HG03095 (cell line): ENCODE data around the gene SLMAP.
"Not testable (repeated sequence)": the region's sequence is repeated elsewhere in the genome, so short reads cannot be mapped to it uniquely, and the experiment has no call there.

Experiments used
- ATAC-seq: cut with Tn5 transposase; IDR thresholded peaks from one replicate; pipeline ENCODE4 v1.9.1; 2021; ENCODE audit warnings: moderate library complexity; ENCODE audit not compliant: unreplicated experiment

The SLMAP gene

DNA sequence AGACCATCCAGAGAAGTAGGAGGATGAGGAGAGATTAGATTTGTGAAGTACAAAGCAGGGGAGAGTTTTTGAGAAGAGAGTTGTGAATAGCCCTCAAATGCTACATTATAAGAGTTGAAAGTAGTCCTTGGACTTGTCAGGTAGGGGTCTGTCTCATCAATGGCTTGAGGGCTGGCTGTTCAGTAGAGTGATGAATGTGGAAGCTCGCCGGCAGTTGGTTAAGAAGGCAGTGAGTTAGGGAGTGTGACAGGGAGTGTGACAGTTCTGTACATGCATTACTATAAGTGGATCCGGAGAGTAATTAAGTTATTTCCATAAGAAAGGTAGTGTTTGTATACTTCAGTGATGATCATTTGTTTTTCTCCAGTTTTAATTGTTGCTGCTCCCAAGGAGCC, 32.5 kb downstream of the SLMAP start:
- no peak for ATAC-seq

DNA sequence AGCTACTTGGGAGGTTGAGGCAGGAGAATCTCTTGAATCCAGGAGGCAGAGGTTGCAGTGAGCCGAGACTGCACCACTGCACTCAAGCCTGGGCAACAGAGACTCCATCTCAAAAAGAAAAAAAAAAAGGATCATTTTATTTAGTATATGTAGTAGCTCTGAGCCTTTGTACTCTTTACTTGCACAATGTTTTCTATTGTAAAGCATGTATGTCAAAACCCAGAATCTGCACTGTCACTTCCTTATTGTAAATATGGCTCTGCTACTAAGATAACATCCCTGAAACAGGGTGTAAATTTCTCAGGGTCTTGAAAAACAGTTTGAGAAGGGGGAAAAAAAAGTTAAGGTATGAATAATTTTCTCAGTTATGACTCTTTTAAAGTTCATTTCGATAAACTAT, 35.1 kb downstream of the SLMAP start:
- no peak for ATAC-seq

DNA sequence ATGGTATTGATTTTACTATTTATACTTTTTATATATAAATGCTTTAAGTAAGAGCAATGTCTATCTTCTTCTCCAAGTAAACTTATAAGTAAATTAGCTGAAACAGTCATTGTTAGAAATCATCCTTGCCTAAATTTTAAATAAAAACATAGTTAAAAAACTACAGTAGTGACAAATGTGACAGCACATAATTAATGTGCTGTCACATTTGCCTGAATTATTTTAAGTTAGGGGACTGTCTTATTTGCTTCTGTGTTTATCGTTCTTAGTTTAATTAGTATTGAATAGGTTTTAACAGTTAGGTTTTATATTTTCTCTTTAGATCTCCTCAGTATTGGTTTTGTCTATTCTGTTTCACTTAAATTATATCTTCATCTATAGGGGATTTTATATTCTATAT, 36.1 kb downstream of the SLMAP start:
- no peak for ATAC-seq

DNA sequence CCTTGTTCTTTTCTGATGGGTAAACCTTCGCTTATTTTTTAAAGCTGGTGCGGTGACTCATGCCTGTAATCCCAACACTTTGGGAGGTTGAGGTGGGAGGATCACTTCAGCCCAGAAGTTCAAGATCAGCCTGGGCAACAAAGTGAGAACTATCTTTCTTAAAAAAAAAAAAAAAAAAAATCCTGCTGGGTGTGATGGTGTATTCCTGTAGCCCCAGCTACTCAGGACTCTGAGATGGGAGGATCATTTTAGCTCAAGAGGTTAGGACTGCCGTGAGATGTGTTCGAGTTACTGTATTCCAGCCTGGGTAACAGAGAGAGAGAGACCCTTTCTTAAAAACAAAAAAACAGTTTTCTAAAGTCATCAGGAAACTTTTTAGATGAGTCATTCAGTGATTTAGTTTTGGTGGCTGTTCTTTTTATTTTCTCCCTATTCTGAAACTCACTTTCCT, 37.7 kb downstream of the SLMAP start:
- ATAC-seq: no peak

DNA sequence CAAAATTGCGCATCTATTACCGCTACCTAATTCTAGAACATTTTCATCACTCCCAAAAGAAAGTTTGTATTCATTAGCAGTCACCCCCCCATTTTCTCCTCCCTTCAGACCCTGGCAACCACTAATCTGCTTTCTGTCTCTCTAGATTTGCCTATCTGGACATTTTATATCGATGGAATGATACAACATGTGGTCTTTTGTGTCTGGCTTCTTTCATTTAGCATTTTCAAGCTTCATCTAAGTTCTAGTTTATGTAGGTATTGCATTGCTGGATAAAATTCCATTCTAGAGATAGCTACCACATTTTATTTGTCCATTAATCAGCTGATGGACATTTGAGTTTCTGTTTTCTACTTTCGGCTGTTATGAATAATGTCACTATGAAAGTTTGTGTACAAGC, 38.4 kb downstream of the SLMAP start:
- no peak for ATAC-seq

DNA sequence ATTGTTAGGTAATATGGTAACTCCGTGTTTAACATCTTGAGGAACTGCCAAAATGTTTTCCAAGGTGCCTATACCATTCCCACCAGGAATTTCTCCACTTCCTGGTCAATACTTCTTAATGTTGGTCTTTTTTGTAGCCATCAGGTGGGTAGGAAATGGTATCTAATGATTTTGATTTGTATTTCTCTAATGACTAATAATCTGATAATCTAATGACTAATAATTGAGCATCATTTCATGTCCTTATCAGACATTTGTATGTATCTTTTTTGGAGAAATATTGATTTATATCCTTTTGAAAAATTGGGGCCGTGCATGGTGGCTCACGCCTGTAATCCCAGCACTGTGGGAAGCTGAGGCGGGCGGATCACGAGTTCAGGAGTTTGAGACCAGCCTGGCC, 38.8 kb downstream of the SLMAP start:
- no peak for ATAC-seq

DNA sequence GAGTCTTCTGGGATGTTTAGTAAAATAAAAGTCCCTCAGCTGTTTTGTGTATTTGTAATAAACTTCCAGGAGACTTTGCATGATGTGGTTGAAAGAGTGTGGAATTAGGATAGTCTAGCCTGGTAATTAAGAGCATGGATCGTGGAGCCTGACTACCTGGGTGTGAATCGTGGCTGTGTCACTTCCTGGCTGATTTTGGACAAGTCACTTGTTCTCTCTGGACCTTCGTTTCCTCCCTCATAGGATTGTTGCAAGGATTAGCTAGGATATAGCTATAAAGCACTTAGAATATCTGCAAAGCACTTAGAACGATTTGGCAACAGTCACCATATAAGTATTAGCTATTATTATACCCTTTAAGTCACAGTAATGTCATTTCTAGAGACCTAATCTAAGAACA, 40.2 kb downstream of the SLMAP start:
- ATAC-seq: no peak

DNA sequence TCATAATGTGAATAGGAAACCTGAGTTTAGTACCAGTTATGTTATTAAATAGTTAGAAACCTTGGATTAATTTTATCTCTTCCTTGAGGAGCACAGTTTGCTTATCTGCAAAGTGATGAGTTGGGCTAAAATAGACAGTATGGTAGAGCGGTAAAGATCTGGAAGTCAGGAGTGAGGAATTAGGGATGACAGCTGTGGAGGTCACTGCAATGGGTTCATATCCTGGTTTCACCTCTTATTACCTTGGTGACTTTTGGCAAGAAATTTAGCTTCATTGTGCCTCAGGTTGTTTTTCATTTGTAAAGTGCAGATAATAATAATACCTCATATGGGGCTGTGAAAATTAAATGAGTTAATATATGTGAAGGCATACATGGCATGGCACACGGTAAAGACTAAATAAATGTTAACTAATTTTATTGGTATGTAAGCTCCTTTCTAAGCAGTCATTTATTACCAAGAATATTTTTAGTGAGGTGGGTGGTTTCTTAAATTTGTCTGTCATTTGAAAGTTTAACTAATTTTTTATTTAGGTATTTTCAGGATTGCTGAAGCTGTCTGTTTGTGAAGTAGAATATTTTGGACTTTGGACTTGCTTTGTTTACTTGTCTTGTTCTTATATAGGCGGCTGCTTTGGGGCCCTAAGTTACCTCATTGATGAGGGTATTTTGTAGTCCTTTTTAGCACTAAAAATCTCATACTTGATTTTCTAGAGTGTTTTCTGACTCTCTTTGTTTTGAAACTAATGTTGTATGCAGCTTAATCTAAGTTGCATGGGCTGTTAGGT, 41.8 kb downstream of the SLMAP start:
- no peak for ATAC-seq

DNA sequence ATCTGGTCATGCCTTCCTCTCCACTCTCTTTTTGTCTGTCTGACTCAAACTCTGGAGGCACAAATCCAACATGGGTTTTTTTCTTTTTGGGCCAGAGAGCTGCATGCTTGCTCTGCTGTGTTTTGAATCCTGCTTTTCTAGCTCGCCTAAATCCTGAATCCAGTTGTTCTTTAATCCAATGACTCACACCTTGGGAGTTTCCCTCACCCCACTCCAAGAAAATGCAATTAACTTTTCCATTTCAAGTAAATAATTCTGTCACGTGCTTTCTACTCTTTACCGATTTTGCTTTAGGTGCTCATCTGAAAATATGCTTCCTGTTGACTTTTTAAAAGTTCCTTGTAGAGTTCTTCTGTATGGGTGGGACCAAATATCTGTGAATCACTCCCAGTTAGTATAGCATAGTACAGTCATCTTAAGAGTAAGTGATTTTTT, 47.6 kb downstream of the SLMAP start:
- ATAC-seq: no peak

DNA sequence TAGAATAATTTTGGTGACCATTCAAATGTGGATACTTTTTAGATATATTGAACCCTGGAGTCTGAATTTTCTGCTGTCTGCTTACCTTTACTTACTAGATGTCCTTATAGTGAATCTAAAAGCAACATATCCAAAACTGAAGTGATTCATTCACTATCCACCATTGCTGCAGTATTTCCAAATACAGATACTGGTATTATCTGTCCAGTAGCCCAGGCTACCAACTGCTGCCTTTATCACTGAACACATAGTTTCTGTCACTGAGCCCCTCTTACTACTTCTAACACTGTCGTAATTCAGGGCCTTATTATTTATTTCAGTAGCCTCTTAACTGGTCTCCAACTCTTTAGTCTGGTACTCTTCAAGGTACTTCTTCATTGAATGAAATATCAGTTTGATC, 49.2 kb downstream of the SLMAP start:
- ATAC-seq: no peak

DNA sequence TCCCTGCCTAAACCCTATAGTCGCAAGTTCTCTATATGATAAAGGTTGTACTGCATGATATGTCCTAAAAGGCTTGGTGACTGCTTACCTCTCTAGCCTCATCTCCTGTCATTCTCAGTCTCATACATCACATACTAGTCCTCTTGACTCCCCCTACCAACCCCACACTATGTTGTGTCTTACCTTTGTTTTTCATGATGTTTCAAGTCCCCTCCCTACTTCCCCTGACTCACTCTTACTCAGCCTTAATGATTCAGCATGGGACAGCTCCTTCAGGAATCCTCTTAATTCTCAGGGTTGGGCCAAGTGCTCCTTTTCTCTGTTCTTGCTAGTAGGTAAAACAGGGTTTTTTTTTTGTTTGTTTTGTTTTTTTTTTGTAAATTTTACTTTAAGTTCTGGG, 49.6 kb downstream of the SLMAP start:
- ATAC-seq: no peak

DNA sequence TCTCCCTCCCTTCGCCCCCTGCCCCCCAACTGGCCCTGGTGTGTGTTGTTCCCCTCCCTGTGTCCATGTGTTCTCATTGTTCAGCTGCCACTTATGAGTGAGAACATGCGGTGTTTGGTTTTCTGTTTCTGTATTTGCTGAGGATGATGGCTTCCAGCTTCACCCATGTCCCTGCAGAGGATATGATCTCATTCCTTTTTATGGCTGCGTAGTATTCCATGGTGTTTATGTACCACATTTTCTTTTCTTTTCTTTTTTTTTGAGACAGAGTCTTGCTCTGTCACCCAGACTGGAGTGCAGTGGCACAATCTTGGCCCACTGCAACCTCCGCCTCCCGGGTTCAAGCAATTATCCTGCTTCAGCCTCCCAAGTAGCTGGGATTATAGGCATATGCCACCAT, 50.1 kb downstream of the SLMAP start:
- not testable (repeated sequence) for ATAC-seq

DNA sequence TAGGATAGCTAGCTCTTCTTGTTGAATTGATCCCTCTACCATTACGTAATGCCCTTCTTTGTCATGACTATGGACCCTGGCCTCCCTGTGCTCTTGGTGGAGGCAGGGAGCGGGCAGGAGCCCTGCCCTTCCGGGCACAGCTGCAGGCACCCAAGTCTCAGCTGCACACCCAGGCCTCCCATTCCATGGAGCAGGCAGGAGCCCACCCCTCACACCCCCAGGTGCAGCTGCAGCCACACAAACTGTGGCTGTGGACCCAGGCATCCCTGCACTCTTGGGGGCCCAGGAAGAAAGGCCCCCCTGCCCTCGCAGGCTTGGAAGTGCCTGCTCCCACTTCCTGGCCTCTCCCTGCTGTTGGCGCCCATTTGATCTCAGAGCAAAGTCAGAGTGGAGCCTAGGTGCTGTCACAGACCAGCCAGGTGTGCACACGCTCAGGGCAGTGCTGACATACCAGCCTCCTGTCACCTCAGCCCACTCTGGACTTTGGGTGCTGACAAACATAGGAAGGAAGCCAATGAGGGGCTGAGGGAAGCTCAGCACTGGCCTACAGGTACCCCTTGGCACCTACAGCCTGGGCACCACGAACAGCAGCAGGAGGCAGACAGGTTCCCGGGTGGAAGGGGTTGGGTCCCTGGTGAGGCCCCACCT, 53.0 kb downstream of the SLMAP start:
- ATAC-seq: no peak

DNA sequence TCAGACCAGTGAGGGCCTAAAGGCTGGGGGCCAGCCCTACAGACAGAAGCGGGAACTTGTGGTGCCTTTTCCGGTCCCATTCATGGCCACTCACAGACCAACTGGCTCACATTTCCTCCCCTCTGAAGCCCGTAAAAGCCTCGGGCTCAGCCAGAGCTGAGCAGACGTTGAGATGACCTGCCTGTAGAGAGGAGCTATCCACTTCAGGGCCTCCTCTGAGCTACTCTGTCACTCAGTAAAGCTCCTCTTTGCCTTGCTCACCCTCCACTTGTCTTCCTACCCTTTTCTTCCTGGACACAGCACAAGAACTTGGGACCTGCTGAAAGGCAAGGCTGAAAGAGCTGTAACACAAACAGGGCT, 53.5 kb downstream of the SLMAP start:
- no peak for ATAC-seq

DNA sequence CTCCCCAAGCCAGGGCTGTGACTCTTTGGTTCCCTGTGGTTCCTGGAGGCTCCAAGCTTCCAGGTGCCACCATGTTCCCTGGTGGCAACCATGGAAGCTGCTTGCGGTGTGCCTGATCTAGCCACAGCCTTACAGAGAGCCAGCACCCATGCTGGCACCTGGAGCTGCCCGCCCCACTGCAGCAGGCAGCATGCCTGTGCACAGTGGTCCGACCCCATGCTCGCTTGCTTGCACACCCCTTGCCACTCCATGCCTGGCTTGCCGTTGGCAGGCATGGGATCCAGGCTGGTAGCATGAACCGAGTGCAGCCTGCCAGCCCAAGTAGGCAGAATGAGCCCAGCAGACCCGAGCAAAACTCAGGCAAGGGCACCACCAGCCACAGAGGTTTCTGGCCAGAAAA, 53.9 kb downstream of the SLMAP start:
- ATAC-seq: no peak

DNA sequence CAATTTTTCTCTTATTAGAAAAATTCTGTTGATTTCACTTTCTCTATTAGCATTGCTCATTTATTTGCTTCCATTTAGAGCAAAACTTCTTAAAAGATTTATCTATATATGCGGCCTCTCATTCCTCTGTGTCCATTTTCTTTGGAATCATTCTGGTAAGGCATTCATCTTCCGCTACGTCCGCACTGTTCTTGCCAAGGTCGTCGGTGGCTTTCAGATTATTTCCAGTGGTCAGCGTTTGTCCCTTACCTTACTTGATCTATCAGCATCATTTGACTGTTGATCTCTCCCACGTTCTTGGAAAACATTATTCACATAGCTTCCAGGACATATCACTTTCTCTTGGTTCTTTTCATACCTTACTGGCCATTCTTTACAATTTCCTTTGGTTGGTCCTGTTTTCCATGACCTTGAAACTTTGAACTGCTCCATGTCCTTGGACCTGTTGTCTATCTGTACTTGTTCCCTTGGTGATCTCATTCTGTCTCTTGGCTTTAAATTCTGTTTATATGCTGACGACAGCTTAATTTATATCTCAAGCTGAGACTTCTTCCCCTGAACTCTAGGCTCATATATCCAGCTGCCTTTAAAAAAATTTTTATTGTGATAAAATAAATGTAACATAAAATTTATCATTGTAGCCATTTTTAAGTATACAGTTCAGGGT, 54.5 kb downstream of the SLMAP start:
- ATAC-seq: no peak

DNA sequence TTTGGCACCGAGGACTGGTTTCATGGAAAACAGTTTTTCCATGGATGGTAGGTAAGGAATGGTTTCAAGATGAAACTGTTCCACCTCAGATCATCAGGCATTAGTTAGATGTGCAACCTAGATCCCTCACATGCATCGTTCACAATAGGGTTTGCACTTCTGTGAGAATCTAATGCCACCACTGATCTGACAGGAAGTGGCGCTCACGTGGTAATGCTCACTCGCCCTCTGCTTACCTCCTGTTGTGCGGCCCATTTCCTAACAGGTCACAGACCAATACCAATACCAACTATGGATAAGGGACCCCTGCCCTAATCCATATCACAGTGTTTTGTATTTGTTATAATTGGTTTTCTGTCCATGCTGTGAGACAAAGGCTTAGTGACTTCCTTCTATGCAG, 58.9 kb downstream of the SLMAP start:
- no peak for ATAC-seq

DNA sequence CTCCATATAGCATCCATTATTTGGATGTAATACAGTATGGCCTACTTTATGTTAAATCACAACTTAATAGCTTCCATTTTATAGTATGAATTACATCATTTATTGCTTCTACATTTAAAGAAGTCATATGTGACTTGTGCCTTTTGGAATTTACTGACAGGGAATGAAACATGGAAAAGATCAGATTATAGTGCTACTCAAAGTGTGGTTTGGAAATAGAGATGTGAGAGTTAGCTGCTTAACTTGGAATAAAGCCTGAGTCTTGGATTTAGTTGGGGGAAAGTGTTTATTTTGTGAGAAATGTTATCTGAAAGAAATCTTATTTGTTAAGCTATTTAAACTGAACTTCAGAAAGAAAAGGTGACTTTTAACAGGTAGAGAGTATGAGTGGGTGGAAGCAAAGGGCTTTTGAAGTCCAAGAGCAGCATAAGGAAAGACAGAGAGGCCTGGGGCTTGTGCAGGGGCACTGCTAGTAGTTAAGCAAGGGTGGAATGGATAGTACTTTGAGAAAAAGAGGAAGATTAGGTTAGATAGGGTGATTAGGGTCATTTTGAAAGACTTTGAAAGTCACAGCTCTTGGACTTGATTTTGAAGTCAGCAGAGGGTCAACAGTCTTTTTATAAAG, 60.5 kb downstream of the SLMAP start:
- ATAC-seq: no peak

DNA sequence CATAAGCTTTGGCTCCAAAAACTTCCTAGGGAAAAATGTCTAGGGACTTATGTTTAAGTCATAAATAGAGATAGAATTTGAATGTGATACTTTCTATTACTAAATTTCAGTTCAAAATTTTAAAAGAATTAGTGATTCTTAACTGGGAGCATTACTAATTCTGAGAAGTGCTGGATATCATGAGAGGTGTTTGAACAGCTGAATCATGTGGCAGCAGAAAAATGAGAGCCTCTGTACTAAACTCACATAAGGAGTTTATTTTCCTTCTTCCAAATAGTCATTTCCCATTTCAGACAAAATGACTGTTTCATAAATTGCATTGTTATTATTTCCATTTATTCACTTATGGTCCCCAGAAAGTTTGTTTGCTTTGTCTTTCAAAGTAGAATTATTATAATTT, 62.7 kb downstream of the SLMAP start:
- ATAC-seq: no peak

DNA sequence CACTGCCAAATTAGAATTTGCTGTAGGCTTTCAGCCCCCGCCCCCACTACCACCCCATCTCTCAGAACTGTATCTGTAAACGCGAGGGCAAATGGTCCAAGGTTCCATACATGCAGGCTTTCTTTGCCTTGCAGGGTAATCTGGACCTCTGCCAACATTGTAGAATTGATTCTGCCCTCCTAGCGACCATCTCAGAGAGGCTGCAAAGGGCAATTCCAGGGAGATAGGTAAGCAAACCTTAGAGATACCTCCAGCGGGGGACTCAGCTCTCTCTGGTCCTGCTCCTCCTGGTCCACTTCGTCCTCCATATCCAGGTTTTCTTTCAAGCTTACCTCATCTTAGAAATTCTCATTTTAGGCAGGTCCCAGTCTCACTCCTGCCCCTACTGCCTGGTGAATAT, 64.4 kb downstream of the SLMAP start:
- no peak for ATAC-seq

DNA sequence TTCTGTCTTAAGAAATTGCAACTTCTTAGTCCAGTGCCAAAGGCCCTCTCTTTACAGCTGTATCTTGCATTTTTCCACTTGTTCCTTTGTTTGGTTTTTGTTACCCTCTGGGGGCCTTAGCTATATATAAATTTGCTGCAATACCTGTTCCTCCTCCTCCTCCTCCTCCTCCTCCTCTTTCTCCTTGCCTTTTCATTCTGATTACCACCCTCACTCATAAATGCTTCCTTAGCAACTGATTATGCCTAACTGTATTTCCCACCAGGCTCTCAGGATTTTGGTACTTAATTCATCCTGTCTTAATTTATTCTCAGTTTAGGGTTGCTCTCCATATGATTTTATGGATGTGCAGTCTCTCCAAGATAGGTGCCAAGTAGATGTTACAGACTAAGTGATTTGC, 65.7 kb downstream of the SLMAP start:
- ATAC-seq: no peak

DNA sequence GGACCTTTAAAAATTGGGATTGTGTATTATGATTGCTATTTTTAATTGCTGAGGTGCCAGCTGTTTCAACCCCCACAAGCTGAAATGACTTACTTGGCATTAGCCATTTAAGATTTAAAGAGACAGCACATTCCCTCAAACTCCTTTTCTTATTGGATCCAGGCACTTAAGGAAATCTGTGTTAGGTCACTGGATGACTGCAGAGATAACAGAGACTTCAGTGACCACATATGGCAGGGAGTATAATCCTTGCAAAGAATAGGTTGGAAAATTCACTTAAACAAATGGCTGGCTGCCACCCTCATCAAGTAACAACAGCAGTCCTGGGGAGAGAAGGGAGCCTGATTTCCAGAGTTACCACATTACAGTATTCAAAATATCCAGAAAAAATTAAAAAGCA, 66.6 kb downstream of the SLMAP start:
- ATAC-seq: no peak
